Measurements from ENCODE around the gene TMEM74B.

Gene TMEM74B

DNA sequence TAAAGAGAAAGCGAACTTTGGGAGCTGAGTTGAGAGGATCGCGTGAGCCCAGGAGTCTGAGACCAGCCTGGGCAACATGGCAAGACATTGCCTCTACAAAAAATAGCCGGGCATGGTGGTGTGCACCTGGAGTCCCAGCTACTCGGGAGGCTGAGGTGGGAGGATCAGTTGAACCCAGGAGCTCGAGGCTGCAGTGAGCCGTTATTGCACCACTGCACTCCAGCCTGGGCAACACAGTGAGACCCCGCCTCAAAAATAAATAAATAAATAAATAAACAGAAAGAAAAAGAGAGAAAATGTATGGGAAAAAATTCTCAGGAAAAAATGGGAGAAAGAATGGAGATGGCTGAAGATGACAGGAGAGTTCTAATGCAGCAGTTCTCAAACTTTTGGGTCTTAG lies 21.0 kb upstream of the TMEM74B start:
- no peak for DNase-seq (ENCODE audit: low spot score)

DNA sequence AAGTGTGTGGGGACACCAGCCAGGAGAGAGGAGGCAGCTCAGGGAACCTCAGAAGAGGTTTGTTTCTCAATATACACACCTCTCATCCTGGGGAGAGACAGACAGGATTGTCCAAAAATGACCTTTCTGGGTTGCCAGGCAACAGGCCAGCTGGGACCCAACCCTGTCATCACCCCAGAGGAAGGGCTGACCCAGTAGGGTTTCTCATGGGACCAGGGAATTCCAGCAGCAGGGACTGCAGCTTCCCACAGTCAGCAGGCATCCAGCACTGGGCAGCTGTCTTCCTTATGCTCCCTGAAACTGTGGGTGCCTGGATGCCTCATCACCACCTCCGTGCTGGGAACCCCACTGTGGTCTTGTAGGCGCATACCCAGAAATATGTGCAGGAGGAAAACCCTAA lies 19.8 kb upstream of the TMEM74B start:
- no peak for DNase-seq (ENCODE audit: low spot score)

DNA sequence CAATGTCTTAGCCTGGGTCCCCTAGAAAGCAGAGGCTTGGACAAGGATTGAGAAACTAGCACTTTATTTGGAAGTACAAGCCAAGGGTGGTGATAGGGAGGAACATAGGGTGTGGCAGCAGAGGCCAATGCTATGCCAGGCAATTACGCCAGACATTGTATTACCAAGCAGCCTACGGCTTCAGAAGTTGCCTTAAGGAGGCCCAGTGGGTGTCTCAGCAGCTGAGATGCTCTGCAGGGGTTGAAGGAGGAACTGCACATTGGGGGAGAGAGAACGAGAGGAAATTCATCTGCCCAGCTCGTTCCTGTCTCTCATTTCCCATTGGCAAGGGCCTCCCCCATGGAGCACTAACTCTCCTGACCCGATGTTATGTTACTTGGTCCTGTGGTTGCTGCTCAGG lies 19.3 kb upstream of the TMEM74B start:
- no peak for DNase-seq (ENCODE audit: low spot score)

DNA sequence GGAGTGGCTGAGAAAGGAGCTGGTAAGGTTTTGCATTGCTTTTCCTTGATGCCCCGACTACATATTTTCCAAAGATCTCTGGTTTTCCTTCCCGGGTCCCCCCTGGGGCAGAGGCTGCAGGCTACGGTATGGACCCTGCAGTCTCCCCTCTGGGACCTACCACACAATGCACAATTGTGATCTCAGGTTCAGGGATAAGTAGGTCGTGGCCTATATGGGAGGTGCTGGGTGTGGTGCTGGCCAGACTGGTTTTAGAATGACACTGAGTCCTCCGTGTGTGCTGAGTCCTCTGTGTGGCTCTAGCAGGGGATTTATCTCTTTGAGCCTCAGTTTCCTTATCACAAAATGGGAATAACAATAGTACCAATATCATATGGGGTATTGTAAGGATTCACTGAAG lies 18.8 kb upstream of the TMEM74B start:
- no peak for DNase-seq (ENCODE audit: low spot score)

DNA sequence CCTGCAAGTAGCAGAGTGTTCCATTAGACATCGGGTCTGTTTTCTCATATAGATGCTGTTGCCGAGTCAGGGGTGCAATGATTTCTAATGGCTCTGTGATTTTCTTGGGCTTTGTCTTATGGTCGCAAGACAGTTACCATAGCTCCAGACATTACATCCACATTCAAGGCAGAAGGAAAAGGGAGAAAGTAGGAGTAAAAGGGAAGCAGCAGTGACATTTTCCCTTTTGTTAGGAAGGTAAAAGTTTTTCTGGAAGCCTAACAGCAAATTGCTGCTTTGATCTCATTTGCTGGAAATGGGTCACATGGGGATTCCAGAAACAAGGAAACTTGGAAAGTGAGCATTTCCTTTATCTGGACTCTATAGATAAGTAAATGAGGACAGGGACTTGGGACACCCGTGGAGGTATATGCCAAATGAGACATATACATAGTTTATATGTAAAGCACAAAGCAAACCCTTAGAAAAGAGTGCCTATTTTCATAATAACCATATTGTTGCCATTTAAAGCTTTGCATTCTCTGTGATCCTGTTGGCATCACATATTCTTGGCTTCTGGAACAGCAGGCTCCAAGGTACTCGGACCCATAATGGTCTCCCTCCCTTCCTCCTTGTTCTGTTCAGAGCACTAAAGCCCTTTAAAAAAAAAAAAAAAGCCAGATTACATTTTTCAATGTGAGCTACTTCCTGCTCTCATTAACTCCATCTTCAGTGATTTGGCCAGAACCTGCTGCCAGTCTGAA lies 18.2 kb upstream of the TMEM74B start, which contains the start of gene C20orf202:
Gene C20orf202 (plus strand): TSS at position 693 of the 743 bp plus-strand sequence. CDS start 132 bp downstream, outside the sequence.
- DNase-seq (ENCODE audit: low spot score): no peak

DNA sequence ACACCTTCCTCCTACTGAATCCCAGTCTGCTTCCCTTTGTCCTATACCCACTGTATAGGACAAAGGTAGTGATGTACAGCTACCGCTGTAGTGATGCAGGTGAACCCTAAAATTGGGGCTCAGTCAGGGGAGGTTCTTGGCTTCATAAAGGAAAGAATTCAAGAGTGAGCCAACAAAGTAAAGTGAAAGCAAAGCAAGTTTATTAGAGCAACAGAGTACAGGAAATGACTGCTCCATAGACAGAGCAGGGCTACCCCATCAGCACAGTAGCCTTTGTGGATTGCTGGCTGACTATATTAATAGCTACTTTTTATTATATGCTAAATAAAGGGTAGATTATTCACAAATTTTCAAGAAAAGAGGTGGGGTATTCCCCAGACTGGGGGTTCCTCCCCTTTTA lies 15.2 kb upstream of the TMEM74B start:
- no peak for DNase-seq (ENCODE audit: low spot score)

DNA sequence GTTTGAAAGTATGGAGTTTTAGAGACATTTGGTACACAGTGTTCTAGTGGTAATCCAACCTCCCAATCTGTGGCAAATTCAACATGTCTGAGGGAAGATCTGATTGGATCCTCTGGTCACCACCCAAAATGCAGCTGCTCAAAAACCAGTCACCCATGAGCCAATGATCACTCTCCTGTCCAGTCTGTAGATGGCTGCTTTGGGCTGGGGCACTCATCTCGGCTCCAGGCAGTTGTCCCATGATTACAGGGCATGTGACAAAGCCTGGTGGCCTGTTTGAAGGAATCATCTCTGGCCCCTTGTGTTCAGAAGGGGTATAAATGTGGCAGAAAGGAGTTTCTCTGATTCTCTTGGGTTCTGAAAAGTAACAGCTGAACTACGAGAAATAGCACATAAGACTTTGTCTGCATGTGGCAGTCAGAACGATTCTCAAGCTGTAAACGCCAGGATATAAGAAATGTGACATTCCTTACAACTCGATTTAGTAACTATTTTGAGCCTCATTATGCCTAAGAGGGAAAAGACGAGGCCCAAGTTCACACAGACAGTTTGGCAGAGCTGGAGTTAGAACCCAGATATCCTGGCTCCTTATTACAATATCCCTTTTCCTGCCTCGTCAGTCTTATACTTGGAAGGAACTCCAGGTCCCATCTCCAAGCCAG lies 14.6 kb upstream of the TMEM74B start:
- no peak for DNase-seq (ENCODE audit: low spot score)

DNA sequence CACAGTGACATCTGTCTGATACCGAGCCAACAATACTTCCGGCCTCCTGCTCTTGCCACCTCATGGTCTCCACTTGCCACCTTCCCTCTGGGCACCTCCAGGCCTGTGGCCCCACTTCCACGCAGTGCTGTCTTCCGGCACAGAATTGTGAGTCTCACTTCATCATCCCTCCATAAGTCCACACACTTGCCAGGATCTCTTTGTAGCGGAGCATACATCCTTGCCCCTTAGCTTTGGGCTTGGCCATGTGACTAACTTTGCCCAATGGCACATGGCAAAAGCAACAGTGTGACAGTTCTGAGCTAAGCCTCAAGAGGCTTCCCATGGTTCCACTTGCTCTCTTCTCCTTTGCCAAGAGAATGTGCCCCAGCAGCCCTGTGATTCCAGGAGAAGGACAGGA lies 14.0 kb upstream of the TMEM74B start:
- no peak for DNase-seq (ENCODE audit: low spot score)

DNA sequence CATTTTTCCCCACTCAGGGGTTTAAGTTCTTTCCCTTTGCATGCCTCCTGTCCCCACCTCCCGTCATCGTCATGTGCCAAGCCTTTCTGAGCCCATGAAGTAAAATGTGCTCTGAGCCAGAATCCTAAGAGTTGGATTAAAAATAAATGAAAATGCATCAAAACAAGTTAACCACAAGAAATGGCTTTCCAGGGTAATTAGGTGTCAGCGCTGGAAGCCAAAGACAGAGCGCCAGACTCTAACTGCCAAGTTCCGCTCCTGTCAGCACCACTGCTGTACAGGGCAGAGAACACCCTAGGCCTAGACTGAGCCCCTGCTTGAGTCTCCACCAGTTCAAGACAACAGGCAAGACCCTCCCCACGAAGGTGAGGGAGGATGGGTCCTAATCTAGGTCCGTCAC lies 13.0 kb upstream of the TMEM74B start:
- DNase-seq (ENCODE audit: low spot score): no peak

DNA sequence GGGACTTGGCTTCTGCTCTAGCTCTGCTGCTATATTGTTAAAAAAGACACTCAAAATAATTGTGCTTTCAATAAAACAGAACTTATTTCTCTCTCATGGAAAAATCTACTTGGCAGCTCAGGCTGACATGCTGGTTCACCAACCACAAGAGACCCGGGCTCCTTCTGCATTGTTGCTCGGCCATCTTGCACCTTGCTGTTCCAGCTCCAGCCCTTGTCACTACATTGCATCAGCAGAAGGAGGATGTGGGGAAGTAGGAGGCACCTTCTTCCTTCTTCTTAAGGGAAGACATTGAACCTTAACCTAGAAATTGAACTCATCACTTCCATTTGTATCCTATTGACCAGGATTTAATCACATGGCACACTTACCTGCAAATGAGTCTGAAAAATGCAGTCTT lies 11.9 kb upstream of the TMEM74B start:
- DNase-seq (ENCODE audit: low spot score): no peak

DNA sequence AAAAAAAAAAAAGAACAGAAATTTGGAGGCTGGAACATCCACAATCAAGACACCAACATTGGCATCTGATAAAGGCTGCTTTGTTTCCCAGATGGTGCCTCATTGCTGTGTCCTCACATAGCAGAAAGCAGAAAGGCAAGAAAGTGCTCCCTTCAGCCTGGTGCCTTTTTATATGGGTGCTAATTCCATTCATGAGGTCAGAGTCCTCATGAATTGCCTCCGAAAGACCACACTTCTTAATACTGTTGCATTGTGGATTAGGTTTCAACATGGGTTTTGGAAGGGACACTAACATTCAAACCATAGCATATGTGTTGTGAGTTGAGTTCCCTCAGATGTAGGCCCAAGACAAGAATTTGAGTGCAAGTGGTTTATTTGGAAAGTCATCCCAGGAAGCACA lies 10.4 kb upstream of the TMEM74B start:
- no peak for DNase-seq (ENCODE audit: low spot score)

DNA sequence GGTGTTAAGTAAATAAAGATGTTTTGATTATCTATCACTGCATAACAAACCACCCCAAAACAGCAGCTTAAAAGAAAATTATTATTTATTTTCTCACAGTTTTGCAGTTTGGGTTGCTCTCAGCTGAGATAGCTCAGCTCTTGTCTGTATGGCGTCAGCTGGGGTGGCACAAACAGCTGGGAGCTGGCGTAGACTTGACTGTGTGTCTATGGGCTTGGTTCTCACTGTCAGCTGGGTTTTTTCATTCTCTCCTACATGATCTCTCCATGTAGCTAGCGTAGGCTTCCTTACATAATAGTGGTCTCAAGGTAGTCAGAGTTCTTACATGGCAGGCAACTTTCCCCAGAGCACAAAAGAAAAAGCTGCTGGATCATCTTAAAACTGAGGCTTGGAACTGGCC lies 6.5 kb upstream of the TMEM74B start:
- DNase-seq (ENCODE audit: low spot score): no peak

DNA sequence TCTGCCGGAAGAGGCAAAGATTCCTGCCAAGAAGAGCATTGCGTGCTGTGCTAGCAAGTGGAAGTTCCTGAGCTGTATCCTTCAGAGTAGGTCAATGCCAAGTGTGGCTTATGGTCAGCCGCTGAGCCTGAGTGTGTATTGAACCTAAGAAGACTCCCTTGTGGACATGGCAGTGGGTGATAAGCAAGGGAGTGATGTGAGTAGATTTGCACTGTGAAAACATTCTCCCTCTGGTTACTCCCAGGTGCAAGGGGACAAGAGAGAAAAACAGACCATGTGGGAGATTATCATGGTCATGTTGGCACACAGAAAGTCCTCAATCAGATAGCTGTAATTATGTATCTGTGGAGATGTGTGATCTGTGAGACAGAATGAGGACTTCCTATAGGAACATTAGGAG lies 6.1 kb upstream of the TMEM74B start:
- no peak for DNase-seq (ENCODE audit: low spot score)

DNA sequence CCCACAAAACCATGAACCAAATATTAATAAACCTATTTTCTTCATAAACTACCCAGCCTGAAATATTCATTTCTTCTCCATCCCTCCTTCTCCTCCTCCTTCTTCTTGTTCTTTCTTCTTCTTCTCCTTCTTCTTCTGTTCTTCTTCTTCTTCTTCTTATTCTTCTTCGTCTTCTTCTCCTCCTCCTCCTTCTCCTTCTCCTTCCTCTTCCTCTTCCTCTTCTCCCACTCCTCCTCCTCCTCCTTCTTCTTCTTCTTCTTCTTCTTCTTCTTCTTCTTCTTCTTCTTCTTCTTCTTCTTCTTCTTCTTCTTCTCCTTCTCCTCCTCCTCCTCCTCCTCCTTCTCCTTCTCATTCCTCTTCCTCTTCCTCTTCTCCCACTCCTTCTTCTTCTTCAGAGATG lies 5.0 kb upstream of the TMEM74B start:
- DNase-seq (ENCODE audit: low spot score): no peak

DNA sequence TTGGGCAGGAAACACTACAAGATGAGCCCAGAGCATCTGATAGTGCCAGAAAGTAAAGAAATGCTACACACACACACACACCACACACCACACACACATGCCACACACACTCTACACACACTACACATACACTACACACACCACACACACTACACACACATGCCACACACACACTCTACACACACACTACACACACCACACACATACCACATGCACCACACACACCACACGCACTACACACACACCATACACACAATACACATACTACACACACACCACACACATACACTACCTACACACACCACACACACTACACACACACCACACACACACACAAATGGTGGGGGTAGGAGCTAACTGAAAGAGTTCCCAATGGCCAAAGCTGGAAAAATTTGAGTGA lies 3.6 kb upstream of the TMEM74B start:
- no peak for DNase-seq (ENCODE audit: low spot score)

DNA sequence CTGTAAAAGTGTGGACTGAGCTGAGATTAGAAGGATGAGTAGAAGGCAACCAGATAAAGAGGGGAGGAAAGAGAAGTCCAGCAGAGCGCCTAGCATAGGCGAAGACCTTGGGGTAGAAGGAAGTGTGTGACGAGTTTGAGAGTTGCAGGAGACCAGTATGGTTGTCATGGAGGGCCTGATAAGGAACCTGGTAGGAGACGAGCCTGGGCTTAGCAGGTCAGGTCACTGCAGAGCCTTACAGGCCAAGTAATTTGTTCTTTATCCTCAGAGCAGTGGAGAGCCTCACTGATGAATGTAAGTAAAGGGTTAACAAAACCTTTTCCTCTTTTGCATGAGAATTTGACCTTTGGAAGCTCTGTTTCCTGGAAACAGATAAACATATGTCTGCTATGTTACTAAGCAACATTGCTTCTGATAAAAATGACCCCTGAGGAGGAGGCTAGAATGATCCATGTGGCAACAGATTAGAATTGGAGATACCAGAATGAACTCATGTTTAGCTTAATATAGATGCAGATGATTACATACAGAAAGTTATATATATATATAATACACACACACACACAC lies 2.9 kb upstream of the TMEM74B start:
- no peak for DNase-seq (ENCODE audit: low spot score)

DNA sequence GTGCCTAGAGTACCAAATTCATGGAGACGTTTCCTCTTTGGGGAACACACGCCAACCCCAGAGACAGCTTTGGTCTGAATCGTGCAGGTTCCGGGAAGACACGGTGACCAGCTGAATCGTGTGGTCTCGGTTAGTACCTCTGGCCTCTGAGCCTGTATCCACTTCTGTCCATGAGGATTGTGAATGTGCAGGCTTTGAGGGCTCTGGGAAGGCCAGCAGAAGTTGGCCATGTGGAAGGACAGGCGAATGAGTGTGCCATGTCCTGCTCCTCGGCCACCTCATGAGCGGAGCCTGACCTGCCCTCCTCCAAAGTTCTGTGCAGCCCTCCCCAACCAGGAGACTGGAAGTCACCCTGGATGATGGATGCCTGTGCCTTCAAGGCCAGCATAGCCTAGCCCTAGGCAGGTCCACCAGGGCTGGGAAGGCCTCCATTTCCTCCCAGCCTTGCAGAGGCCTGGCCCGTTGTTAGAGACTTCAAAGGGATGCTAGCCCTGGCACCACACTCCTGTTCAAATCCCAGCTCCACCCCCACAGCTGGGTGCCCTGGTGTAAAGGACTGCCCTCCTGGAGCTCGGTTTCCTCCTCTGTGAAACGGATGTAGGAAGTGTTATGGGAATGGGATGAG lies 1.7 kb upstream of the TMEM74B start:
- no peak for DNase-seq (ENCODE audit: low spot score)

DNA sequence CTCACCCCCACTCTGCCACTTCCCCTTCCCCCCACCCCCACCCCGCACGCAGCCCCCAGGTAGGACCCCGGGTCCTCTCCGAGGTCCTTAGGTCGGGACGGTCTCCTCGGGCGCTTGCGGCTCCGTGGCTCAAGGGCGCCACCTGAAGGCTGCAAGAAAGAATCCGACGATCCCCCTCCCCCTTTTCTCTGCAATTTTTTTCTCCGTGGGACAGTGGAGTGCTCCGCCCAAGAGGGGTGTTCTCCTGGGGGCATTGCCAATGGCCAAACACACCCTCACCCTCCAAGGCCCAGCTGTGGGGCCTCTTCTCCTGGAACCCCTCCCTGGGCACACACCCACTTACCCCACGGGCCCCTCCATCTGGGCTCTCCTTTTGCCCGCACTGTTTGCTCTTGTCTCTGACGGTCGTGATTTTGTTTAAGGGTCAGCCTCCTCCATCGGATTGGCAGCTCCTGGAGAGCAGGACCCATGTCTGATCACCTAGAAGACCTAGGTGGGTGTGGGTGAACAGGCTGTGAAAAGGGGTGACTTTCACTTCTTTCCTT lies 1.1 kb upstream of the TMEM74B start:
- peak; percentile 48 for DNase-seq (ENCODE audit: low spot score)

DNA sequence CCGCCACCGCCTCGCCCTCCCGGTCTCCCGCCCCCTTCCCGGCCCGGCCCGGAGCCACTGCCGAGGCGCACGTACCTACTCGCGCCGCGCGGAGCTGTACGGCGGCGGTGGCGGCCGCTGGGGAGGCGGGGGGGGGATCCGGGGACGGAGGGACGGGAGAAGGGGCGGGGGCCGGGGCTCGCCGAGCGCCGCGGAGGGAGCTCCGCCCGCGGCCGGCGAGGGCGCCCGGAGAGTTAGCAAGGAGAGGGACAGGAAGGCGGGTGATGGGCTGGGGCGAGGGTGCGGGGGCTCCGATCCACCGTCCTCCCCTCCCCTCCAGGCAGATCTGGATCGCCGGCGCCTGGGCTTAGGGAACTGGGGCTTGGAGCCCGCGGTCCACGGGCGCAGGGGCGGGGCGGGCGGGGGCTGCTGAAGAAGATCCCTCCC lies 548 bp upstream of the TMEM74B start:
- no peak for DNase-seq (ENCODE audit: low spot score)

DNA sequence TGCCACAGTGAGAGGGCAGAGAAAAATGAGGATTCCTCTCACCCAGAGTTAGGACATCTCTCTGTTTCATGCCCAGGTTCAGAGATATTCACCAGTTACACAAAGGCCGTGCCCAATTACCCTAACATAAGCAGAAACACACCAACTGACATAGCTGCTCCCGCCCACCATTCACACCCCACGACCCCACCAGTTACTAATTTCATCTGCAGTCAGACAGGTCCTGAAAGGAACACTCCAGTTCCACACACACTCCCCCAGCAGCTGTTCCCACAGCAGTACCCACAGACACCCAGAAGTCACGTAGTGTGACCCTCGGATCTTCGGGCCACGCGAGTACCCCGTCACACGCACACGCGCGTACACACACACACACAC lies 532 bp downstream of the TMEM74B start:
- DNase-seq (ENCODE audit: low spot score): no peak

DNA sequence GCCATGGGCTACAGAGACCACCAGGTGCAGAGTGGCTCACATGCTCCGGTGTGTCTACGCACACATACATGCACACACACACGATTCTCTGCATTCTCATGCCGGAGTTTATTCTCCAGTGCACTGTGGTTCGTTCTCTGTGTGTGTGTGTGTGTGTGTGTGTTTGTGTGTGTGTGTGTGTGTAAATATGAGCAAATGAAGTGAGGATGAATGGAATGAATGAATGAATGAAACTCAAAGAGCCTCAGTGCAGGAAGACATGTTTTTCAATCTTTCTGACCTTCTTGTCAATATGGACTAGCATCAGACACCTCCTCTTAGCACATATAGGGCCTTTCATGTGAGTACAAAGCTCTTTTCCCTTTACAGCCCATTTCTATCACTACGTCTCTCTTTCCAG lies 1.6 kb downstream of the TMEM74B start:
- no peak for DNase-seq (ENCODE audit: low spot score)

DNA sequence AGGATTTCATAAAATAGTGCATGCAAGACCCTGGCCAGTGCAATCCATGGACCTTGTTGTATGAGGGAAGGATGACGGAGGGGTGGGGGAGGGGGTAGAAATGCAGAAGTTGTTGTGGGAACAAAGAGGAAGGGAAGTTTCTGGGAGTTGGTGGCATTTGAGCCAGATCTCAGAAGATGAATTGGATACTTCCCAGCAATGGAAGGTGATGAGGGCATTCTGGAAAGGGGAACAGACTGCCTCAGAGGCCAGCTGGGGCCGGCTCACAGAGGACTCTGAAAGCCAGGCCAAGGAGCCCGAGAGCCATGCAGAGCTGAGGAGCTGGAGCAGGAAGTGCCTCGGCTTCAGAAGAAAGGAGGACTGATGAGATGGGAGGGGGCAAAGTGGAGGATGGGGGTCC lies 2.7 kb downstream of the TMEM74B start:
- no peak for DNase-seq (ENCODE audit: low spot score)

DNA sequence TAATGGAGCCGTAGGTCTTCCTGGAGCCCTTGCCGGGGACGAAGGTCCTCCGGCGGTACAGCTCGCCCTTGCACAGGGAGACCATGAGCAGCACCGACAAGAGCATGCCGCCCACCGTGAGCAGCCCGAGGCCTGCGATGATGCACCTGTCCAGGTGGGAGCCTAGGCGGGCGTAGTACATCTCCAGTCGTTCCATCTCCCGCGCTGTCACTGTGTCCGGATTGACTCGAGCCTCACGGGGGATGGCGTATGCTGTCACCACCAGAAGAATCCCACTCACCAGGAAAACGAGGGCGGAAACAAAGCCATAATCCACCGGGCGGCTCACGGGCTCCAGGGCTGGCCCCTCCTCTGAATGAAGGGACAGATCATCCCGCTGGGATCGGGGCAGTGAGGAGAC lies 3.8 kb downstream of the TMEM74B start:
- no peak for DNase-seq (ENCODE audit: low spot score)

All from kidney capillary endothelial cell (primary cell).